Transverse colon (tissue), 4 donors: Measurements from ENCODE around the gene SCAMP4.

Experiments used
- POLR2A ChIP-seq: fragments of 450-650 bp; IDR thresholded peaks from one replicate; pipeline ENCODE4 v1.6.1; 2016; ENCODE audit warnings: antibody characterized with exemption, mild to moderate bottlenecking, moderate library complexity
- POLR2AphosphoS5 ChIP-seq, 3 donors: sonication (generic); formaldehyde crosslinking; IDR thresholded peaks; one replicate each; pipeline ENCODE4 v1.6.1; 2016; ENCODE audit warnings: antibody characterized with exemption in 3 of 3
- TF ChIP-seq, protein P1 (sequence below), 5 experiments: fragments of 200-600 bp in 3 of 5; fragments of 450-650 bp in 2 of 5; sonication (generic) in 3 of 5; IDR thresholded peaks; 1 replicate in 2 of 5; 2 replicates in 3 of 5; pipeline ENCODE4 v1.5.1; 2016 to 2017; ENCODE audit warnings: antibody characterized with exemption in 5 of 5, inconsistent platforms in 3 of 5, mild to moderate bottlenecking in 2 of 5, moderate library complexity in 1 of 5

DNA sequence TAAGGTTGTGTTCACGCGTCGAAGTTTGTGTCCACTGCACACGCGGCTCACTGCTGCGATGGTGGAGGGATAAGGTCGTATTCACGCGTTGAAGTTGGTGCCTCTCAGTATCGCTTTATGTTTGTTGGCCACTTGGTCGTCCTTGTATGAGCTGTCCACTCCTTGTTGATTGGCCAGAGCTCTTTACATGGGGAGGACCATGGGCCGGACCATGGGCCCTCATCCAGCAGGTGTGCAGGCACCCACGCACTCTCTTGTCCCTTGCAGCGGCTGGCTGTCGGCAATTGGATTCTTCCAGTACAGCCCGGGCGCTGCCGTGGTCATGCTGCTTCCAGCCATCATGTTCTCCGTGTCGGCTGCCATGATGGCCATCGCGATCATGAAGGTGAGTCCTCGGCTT, 17.6 kb downstream of the SCAMP4 start:
- no peak for TF ChIP-seq POLR2A
- TF ChIP-seq, protein P1, sequence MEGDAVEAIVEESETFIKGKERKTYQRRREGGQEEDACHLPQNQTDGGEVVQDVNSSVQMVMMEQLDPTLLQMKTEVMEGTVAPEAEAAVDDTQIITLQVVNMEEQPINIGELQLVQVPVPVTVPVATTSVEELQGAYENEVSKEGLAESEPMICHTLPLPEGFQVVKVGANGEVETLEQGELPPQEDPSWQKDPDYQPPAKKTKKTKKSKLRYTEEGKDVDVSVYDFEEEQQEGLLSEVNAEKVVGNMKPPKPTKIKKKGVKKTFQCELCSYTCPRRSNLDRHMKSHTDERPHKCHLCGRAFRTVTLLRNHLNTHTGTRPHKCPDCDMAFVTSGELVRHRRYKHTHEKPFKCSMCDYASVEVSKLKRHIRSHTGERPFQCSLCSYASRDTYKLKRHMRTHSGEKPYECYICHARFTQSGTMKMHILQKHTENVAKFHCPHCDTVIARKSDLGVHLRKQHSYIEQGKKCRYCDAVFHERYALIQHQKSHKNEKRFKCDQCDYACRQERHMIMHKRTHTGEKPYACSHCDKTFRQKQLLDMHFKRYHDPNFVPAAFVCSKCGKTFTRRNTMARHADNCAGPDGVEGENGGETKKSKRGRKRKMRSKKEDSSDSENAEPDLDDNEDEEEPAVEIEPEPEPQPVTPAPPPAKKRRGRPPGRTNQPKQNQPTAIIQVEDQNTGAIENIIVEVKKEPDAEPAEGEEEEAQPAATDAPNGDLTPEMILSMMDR (IDR thresholded peaks at IDR 0.05), result no peak
- no peak for TF ChIP-seq POLR2AphosphoS5 (IDR thresholded peaks at IDR 0.05)
